Fibroblast of villous mesenchyme (primary cell): Measurements from ENCODE around the gene C11orf52. TPM values are rescaled to one million over a fixed set of nuclear protein-coding genes. Genes with fewer than 3 reads are reported as not detected.

ENCODE experiments used
- DNase-seq: peaks from one replicate; pipeline ENCODE4 v3.0.0-alpha.2; 2010; ENCODE audit warnings: low read depth
- H3K4me3 ChIP-seq: 2 replicates; pipeline ENCODE4 v1.5.1; 2011; ENCODE audit warnings: low read depth, mild to moderate bottlenecking, low read length
- CTCF ChIP-seq: IDR thresholded peaks from 2 replicates; pipeline ENCODE4 v1.5.1; 2012; ENCODE audit warnings: low read depth, mild to moderate bottlenecking, low read length; ENCODE audit not compliant: insufficient read depth
- total RNA-seq: library from RNA; depleted of rRNA; stranded (reverse); fragments of >200 nt; gene quantifications from 2 replicates; pipeline ENCODE4 v1.2.3, GENCODE V29; 2012

C11orf52 gene
- total RNA-seq, 1 donor: 0.86 TPM

- no peak overlapping the region for H3K4me3 ChIP-seq
- DNase-seq: no peak
- no peak for TF ChIP-seq CTCF
Observed at GRCh38 chr11:111951565-111951964, 32.9 kb downstream of the C11orf52 start.

GRCh38 chr11:111954154-111954553, 35.4 kb downstream of the C11orf52 start:
- TF ChIP-seq CTCF: no peak
- no peak overlapping the region for H3K4me3 ChIP-seq
- DNase-seq: no peak

GRCh38 chr11:111957663-111958444, 39.1 kb downstream of the C11orf52 start:
- no peak overlapping the region for H3K4me3 ChIP-seq
- TF ChIP-seq CTCF: no peak
- no peak for DNase-seq

- TF ChIP-seq CTCF: no peak
- no peak for DNase-seq
- H3K4me3 ChIP-seq: no peak overlapping the region
Observed at GRCh38 chr11:111960916-111961315, 42.2 kb downstream of the C11orf52 start.

- no peak for TF ChIP-seq CTCF
- H3K4me3 ChIP-seq: no peak overlapping the region
- no peak for DNase-seq
Observed at GRCh38 chr11:111961389-111962300, 42.9 kb downstream of the C11orf52 start.

- DNase-seq: no peak
- no peak for TF ChIP-seq CTCF
- H3K4me3 ChIP-seq: no peak overlapping the region
Observed at GRCh38 chr11:111963931-111964340, 45.2 kb downstream of the C11orf52 start.
